ENCODE data around the gene C1orf50. TPM values are rescaled to one million over a fixed set of nuclear protein-coding genes. Genes with fewer than 3 reads are reported as not detected.
A peak's percentile ranks its signal among the peaks of the same experiment; 100 is the strongest.

The C1orf50 gene
- total RNA-seq, 1 donor from 2014 or later = 6.1 TPM

DNA sequence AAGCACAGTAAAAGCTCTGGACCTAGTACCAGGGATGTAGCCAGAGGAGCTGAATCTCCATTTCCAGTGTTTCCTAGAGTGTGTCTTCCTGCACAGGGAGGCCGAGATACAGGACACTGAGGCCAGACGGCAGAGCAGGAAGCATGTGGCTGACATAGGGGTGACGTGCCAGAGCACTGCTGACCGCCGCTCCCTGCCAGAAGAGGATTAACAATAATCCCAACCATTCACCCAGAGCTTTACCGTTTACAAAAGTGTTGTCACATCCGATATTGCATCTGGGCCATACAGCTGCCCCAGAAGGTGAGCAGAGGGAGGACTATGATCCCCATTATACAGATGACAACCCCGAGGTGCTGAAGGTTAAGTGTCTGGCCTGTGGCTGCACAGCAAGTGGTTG, 21.2 kb upstream of the C1orf50 start:
- Histone ChIP-seq H3K4me3 (no peak overlapping the region), H3K9me3 (no peaks in the 10 kb centered on the region), H3K4me1 (no peaks in the 10 kb centered on the region), H3K27me3 (no peaks in the 10 kb centered on the region), H3K36me3 (peaks cover 33% of the 10 kb centered on the region), H3K27ac (no peak overlapping the region)
- DNase-seq = no peak
- no peak for ATAC-seq
- TF ChIP-seq, protein P1, sequence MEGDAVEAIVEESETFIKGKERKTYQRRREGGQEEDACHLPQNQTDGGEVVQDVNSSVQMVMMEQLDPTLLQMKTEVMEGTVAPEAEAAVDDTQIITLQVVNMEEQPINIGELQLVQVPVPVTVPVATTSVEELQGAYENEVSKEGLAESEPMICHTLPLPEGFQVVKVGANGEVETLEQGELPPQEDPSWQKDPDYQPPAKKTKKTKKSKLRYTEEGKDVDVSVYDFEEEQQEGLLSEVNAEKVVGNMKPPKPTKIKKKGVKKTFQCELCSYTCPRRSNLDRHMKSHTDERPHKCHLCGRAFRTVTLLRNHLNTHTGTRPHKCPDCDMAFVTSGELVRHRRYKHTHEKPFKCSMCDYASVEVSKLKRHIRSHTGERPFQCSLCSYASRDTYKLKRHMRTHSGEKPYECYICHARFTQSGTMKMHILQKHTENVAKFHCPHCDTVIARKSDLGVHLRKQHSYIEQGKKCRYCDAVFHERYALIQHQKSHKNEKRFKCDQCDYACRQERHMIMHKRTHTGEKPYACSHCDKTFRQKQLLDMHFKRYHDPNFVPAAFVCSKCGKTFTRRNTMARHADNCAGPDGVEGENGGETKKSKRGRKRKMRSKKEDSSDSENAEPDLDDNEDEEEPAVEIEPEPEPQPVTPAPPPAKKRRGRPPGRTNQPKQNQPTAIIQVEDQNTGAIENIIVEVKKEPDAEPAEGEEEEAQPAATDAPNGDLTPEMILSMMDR (IDR thresholded peaks at IDR 0.05) = no peak
- intact Hi-C loops (cut with DNase I) = loop anchor here (10.0 kb wide), 1 partner anchor 151 kb away; no protein-coding TSS in a partner anchor

DNA sequence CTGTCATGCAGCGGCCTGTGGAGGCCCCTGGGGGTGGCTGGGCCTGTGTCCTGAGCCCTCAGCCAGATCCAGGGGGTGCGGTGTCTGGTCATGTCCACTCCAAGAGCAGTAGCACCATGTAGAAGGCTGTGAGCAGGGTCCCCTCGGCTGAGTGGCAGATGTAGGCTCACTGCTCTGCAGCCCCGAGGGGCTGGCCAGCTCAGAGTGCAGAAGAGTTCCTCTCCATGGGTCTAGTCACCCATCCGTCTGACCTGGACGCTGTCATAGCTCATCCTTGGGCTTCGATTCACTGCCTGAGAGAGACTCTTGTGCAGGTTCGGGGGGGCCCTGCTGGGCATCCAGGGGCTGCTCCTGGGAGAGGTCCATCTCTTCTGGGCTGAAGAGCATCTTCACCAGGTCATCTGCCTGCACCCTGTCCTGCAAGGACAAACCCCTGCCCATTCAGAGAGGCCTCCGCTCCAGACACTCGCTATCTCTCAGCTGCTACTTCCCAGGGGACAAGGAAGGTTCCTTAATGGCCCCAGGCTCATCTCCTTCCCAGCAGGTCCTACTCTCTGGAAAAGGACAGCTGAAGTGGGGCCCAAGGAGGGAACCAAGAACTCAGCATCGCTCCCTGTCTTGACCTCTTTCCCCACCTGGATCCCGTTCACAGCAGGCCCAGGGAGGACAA, 20.5 kb upstream of the C1orf50 start:
- no peaks in the 10 kb centered on the region for H3K9me3 ChIP-seq
- H3K4me1 ChIP-seq = no peaks in the 10 kb centered on the region
- H3K27ac ChIP-seq = no peak overlapping the region
- ATAC-seq (no peak), DNase-seq (no peak)
- H3K4me3 ChIP-seq = no peak overlapping the region
- TF ChIP-seq, protein P1 (IDR thresholded peaks at IDR 0.05) = no peak
- H3K27me3 ChIP-seq = no peaks in the 10 kb centered on the region
- intact Hi-C loops (cut with DNase I) = loop anchor here (10.0 kb wide), 1 partner anchor 152 kb away; no protein-coding TSS in a partner anchor
- H3K36me3 ChIP-seq = peaks cover 35% of the 10 kb centered on the region

DNA sequence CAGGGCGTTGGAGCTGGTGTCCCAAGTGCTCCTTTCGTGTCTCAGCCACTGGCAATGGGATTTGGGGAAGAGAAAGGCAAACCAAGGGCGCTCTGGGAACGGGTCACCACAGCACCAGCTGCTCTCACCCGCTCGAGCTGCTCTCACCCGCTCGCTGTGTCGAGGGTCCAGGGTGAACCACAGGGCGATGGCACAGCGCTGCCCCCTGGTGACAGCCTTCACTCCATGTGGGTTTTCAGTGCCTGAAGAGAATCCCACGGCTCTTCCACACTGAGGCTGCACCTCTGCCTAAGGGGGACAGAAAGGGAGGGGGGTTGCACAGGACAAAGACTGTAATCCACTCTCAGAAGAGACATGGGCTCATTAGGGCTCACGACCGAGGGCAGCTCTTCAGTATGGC, 19.9 kb upstream of the C1orf50 start:
- DNase-seq (no peak), ATAC-seq (peak; percentile 64)
- TF ChIP-seq, protein P1 (IDR thresholded peaks at IDR 0.05) = peak; percentile 55
- no peak overlapping the region for H3K27ac ChIP-seq
- no peaks in the 10 kb centered on the region for H3K27me3 ChIP-seq
- H3K9me3 ChIP-seq = no peaks in the 10 kb centered on the region
- peaks cover 40% of the 10 kb centered on the region for H3K36me3 ChIP-seq
- H3K4me1 ChIP-seq = no peaks in the 10 kb centered on the region
- H3K4me3 ChIP-seq = no peak overlapping the region
- intact Hi-C loops (cut with DNase I) = loop anchor here (10.0 kb wide), 1 partner anchor 152 kb away; no protein-coding TSS in a partner anchor

DNA sequence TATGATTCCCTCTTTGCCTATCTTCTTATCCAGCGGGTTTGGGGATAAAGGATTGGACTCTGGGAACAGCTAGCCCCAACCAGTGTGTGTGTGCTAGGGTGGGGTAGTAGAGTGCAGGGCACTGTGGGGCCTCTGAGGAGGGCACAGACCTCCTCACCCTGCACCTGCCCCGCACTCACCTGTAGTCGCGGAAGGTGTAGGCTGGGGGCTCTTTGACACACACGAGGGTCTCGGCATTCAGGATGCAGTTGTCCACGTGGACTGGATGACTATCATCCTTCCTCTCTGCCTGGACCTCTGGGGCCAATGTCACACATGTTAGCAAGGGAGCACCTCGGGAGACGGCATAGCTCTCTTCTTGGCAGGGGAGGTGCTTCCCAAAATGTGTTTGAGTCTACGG, 19.0 kb upstream of the C1orf50 start:
- peaks cover 49% of the 10 kb centered on the region for H3K36me3 ChIP-seq
- DNase-seq = no peak
- intact Hi-C loops (cut with DNase I) = loop anchor here (10.0 kb wide), 1 partner anchor 153 kb away; no protein-coding TSS in a partner anchor

DNA sequence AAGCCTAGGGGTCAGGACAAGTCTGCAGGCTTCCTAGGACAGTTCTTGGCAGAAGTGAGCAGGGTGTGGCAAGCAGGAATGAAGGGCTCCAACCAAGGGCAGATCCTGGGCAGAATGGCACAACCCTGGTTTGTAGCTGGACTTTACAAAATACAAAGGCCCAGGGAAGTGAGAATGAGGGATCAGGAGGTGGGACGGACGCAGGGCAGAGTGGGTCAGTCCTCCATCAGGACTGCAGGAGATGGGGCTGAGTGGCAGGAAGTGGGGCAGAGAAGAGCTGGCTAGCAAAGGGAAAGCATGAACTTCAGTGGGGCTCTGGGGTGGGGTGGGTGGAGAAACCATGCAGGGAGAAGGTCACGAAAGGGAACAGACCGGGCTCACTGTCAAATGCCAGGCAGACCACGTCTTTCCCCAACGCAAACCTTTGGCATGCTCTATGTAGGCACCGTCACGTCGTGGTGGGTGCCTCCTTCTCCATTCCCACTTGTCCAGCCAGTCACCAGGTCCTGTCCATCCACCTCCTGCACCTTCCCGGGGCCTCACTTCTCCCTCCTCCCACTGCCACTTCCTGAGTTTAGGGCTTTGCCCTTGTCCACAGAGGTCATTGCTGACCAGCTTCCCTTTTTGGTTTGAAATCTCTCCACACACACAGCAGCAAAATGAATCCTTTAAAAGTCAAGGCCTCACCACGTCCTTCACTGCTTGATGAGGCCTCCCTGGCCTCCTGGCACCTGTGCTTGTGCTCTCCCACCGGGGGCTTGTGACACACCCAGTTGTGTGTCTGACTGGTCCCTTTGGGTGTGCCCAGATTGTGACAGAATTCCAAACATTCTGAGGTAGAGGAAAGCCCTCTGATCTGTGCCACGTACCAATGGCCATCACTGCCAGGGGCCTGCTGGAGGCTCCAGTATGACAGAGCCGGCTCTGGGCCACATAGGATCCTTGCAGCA, 18.3 kb upstream of the C1orf50 start:
- peak; percentile 25 for DNase-seq
- H3K36me3 ChIP-seq = peaks cover 55% of the 10 kb centered on the region
- peak; percentile 64 for ATAC-seq
- H3K9me3 ChIP-seq = no peaks in the 10 kb centered on the region
- intact Hi-C loops (cut with DNase I) = loop anchor here (10.0 kb wide), 1 partner anchor 154 kb away; no protein-coding TSS in a partner anchor
- H3K27ac ChIP-seq = no peak overlapping the region
- H3K27me3 ChIP-seq = no peaks in the 10 kb centered on the region
- no peak overlapping the region for H3K4me3 ChIP-seq
- TF ChIP-seq, protein P1 (IDR thresholded peaks at IDR 0.05) = no peak
- H3K4me1 ChIP-seq = no peaks in the 10 kb centered on the region

More for the DNA sequence above, 19.0 kb upstream of the C1orf50 start:
- Histone ChIP-seq H3K27me3 (no peaks in the 10 kb centered on the region), H3K4me1 (no peaks in the 10 kb centered on the region), H3K9me3 (no peaks in the 10 kb centered on the region), H3K27ac (no peak overlapping the region), H3K4me3 (no peak overlapping the region)
- TF ChIP-seq, protein P1 (IDR thresholded peaks at IDR 0.05) = no peak
- ATAC-seq = peak; percentile 3
